Karpas-422 (cell line): ENCODE results near the gene CACNA1C. TPM values are rescaled to one million over a fixed set of nuclear protein-coding genes. Genes with fewer than 3 reads are reported as not detected.

Experiments
- DNase-seq: peaks from one replicate; pipeline ENCODE4 v3.0.0-alpha.2; 2015
- H2AFZ ChIP-seq: fragments of 200-600 bp; sonication (generic); 2 replicates; pipeline ENCODE4 v1.6.1; 2014; ENCODE audit warnings: antibody characterized with exemption, low read length, mixed read lengths
- H3K27ac ChIP-seq: fragments of 200-600 bp; sonication (generic); 2 replicates; pipeline ENCODE4 v1.5.1; 2014; ENCODE audit warnings: mild to moderate bottlenecking, low read length, moderate library complexity
- H3K27me3 ChIP-seq: fragments of 200-600 bp; sonication (generic); 2 replicates; pipeline ENCODE4 v1.6.1; 2014; ENCODE audit warnings: low read length, mixed read lengths
- H3K36me3 ChIP-seq: fragments of 200-600 bp; sonication (generic); 2 replicates; pipeline ENCODE4 v1.6.1; 2014; ENCODE audit warnings: low read length, mixed read lengths; ENCODE audit not compliant: insufficient read depth
- H3K4me1 ChIP-seq: fragments of 200-600 bp; sonication (generic); 2 replicates; pipeline ENCODE4 v1.6.1; 2014; ENCODE audit warnings: mild to moderate bottlenecking, low read length, mixed read lengths
- H3K4me2 ChIP-seq: fragments of 200-600 bp; sonication (generic); 2 replicates; pipeline ENCODE4 v1.6.1; 2014; ENCODE audit warnings: low read length, low read depth, mild to moderate bottlenecking; ENCODE audit not compliant: poor library complexity, severe bottlenecking
- H3K4me3 ChIP-seq: fragments of 200-600 bp; sonication (generic); 2 replicates; pipeline ENCODE4 v1.5.1; 2014; ENCODE audit warnings: mild to moderate bottlenecking, antibody characterized with exemption, low read length, mixed read lengths
- H3K79me2 ChIP-seq: fragments of 200-600 bp; sonication (generic); 2 replicates; pipeline ENCODE4 v1.6.1; 2014; ENCODE audit warnings: mild to moderate bottlenecking, low read length, mixed read lengths
- H3K9ac ChIP-seq: fragments of 200-600 bp; sonication (generic); 2 replicates; pipeline ENCODE4 v1.6.0; 2014; ENCODE audit warnings: low read length
- H3K9me2 ChIP-seq: fragments of 200-600 bp; sonication (generic), shearing (Covaris generic); replicated peaks from 2 replicates; pipeline ENCODE4 v1.6.0; 2014; ENCODE audit warnings: mild to moderate bottlenecking, low read length, moderate library complexity; ENCODE audit not compliant: insufficient read depth
- H3K9me3 ChIP-seq: fragments of 300-700, 200-600 bp; sonication (generic); 2 replicates; pipeline ENCODE4 v1.6.1; 2014; ENCODE audit warnings: low read length, mixed read lengths
- H4K20me1 ChIP-seq: fragments of 200-600 bp; sonication (generic); 2 replicates; pipeline ENCODE4 v1.6.1; 2014; ENCODE audit warnings: mild to moderate bottlenecking, antibody characterized with exemption, low read length, low read depth; ENCODE audit not compliant: insufficient read depth
- total RNA-seq: library from RNA; depleted of rRNA; stranded (reverse); fragments of >200 nt; shearing (Covaris generic); gene quantifications from 2 replicates; pipeline ENCODE4 v1.2.3, GENCODE V29; 2014; ENCODE audit warnings: low replicate concordance

The CACNA1C gene
- total RNA-seq, 1 experiment from 2014 or later = 0.11 TPM

DNA sequence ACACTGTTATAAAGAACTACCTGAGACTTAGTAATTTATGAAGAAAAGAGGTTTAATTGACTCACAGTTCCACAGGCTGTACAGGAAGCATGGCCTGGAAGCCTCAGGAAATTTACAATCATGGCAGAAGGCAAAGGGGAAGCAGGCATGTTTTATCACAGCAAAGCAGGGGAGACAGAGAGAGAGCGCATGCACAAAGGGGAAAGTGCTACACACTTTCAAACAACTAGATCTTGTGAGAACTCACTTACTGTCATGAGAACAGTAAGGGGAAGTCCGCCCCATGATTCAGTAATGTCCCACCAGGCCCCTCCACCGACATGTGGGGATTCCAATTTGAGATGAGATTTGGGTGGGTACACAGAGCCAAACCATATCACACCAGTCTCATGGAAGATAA is 313.9 kb downstream of the CACNA1C start:
- Histone ChIP-seq H3K9me3 (no peaks in the 10 kb centered on the region), H3K4me1 (no peaks in the 10 kb centered on the region), H3K9me2 (no peaks in the 10 kb centered on the region), H2AFZ (no peak overlapping the region), H3K4me2 (no peak overlapping the region), H3K9ac (no peak overlapping the region), H3K27ac (no peak overlapping the region), H3K79me2 (no peaks in the 10 kb centered on the region), H3K27me3 (no peaks in the 10 kb centered on the region), H3K36me3 (no peaks in the 10 kb centered on the region), H4K20me1 (no peaks in the 10 kb centered on the region), H3K4me3 (no peak overlapping the region)
- DNase-seq = no peak

DNA sequence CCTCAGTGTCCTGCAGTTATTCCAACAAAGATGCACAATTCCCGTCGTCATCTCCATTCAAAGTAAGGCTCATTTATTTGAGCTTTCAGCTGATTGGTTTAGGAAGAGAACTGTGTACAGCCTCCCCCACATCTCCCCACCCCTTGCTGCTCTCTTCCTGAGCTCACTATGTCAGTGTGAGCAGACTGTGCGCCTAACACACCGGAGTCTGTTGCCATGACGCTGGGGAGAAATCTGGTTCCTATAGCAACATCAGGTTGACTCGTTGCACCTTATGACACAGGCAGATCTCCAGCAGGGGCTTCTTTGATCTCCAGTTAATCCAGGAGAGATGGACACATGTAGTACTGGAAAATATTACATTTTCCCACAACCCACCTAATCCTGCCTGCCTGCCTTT is 319.4 kb downstream of the CACNA1C start:
- Histone ChIP-seq H3K27ac (no peak overlapping the region), H2AFZ (no peak overlapping the region), H3K4me1 (no peaks in the 10 kb centered on the region), H3K4me3 (no peak overlapping the region), H3K9me2 (no peaks in the 10 kb centered on the region), H3K79me2 (no peaks in the 10 kb centered on the region), H3K36me3 (no peaks in the 10 kb centered on the region), H3K9ac (no peak overlapping the region), H3K4me2 (no peak overlapping the region), H3K9me3 (no peaks in the 10 kb centered on the region), H3K27me3 (no peaks in the 10 kb centered on the region), H4K20me1 (no peaks in the 10 kb centered on the region)
- no peak for DNase-seq

DNA sequence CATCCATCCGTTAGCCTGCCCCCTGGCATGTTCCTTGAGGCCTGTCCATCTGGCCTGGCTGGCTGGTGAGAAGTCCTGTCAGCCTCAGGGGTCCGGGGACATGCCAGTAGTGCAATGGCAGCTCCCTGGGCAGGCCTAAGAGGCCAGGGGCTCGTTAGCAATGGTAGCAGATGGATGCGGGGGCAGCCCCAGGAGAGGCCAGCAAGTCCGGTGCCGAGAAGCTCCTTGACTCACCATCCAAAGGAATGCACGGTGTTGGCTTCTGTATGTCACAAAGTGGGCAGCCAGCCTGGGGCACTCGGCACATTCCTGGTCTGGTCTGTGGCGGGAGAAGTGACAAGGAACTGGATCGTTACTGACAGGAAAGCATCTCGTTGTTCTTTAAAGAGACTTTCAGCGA is 319.9 kb downstream of the CACNA1C start:
- Histone ChIP-seq H3K9me3 (no peaks in the 10 kb centered on the region), H2AFZ (no peak overlapping the region), H3K27ac (no peak overlapping the region), H3K4me1 (no peaks in the 10 kb centered on the region), H3K36me3 (no peaks in the 10 kb centered on the region), H3K9me2 (no peaks in the 10 kb centered on the region), H3K4me3 (no peak overlapping the region), H3K27me3 (no peaks in the 10 kb centered on the region), H3K79me2 (no peaks in the 10 kb centered on the region), H3K4me2 (no peak overlapping the region), H4K20me1 (no peaks in the 10 kb centered on the region), H3K9ac (no peak overlapping the region)
- no peak for DNase-seq

DNA sequence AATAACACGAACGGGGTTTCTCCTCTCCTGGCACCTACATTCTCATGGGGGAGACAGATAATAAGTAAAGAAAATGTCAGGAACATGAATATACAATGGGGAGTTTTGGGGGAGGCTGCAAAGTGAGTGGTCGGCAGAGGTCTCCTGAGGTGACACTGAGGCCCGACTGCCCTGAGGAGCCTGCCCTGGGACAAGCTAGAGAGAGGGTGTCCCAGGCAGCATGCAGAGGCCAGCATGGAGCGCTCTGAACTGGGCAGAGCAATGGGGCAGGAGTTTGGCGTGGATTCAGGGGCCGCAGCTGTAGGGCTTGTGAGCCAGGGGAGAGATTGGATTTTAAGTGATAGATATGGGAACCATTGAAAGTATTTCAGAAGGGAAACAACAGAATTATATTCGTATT is 320.5 kb downstream of the CACNA1C start:
- no peak for DNase-seq
- Histone ChIP-seq H3K9me3 (no peaks in the 10 kb centered on the region), H3K4me3 (no peak overlapping the region), H2AFZ (no peak overlapping the region), H3K9me2 (no peaks in the 10 kb centered on the region), H3K9ac (no peak overlapping the region), H3K4me1 (no peaks in the 10 kb centered on the region), H3K27ac (no peak overlapping the region), H3K36me3 (no peaks in the 10 kb centered on the region), H3K79me2 (no peaks in the 10 kb centered on the region), H4K20me1 (no peaks in the 10 kb centered on the region), H3K4me2 (no peak overlapping the region), H3K27me3 (no peaks in the 10 kb centered on the region)

DNA sequence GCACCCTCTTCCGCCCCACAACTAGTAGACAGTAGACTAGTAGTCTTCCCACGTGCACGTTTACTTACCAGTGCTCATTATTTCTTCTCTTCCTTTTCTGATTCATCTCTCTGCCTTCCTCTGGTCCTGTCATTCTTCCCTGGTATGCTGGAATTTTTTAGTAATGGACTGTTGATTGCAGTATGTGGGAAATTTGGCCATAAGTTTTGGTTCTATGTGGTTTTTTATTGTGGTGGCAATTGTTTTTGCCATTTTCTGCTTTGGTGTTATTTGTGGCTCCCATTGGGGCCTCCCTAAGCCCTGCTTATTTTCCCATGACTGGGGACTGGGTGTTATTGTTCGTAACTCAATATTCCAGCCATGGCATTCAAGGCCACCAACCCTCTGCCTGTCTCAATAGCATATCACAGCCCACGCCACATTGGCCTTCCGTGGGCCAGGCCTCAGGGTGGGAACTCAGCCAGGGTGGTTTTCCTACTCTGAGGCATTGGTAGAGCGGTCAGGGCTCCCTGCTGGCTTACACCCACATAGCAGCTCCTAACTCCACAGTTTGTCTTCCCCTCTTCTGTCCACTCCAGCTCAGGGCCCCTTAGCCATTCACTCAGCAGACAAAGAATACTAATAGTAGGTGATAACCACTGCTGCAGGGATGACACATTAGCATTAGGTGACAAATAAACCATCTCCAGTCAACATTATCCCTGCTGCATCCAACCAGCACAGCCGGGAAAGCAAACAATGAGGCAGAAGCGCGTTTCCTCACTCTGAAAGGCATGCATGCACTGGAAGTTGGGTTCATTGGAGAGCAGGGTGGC is 321.5 kb downstream of the CACNA1C start:
- Histone ChIP-seq H3K36me3 (no peaks in the 10 kb centered on the region), H3K4me1 (no peaks in the 10 kb centered on the region), H4K20me1 (no peaks in the 10 kb centered on the region), H3K9ac (no peak overlapping the region), H3K27me3 (no peaks in the 10 kb centered on the region), H2AFZ (no peak overlapping the region), H3K79me2 (no peaks in the 10 kb centered on the region), H3K9me3 (no peaks in the 10 kb centered on the region), H3K27ac (no peak overlapping the region), H3K4me3 (no peak overlapping the region), H3K9me2 (no peaks in the 10 kb centered on the region), H3K4me2 (no peak overlapping the region)
- no peak for DNase-seq

DNA sequence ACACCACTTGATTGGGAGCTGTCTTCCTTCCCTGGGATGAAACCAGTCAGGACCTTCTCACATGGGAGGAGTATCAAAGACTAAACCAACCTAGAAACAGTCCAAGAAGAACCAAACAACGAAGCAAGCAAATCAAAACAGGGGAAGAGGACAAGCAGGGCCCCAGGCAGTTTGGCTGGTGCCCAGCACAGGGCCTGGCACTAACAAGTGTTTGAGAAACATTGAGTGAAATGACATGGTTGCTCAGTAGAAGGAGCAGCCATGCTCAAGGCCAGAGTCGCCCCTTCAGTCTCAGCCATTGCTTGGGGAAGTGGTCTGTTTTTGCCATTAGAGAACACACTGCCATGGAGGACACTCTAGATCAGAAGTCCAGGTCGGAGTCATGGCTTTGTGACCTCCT is 323.1 kb downstream of the CACNA1C start:
- no peaks in the 10 kb centered on the region for H3K36me3 ChIP-seq
- no peaks in the 10 kb centered on the region for H3K9me3 ChIP-seq
- H3K4me3 ChIP-seq = no peak overlapping the region
- H3K27me3 ChIP-seq = no peaks in the 10 kb centered on the region
- no peak for DNase-seq
- H3K9ac ChIP-seq = no peak overlapping the region
- no peaks in the 10 kb centered on the region for H3K4me1 ChIP-seq
- H3K9me2 ChIP-seq = no peaks in the 10 kb centered on the region
- no peaks in the 10 kb centered on the region for H4K20me1 ChIP-seq
- H2AFZ ChIP-seq = no peak overlapping the region
- no peak overlapping the region for H3K4me2 ChIP-seq
- no peak overlapping the region for H3K27ac ChIP-seq
- no peaks in the 10 kb centered on the region for H3K79me2 ChIP-seq

DNA sequence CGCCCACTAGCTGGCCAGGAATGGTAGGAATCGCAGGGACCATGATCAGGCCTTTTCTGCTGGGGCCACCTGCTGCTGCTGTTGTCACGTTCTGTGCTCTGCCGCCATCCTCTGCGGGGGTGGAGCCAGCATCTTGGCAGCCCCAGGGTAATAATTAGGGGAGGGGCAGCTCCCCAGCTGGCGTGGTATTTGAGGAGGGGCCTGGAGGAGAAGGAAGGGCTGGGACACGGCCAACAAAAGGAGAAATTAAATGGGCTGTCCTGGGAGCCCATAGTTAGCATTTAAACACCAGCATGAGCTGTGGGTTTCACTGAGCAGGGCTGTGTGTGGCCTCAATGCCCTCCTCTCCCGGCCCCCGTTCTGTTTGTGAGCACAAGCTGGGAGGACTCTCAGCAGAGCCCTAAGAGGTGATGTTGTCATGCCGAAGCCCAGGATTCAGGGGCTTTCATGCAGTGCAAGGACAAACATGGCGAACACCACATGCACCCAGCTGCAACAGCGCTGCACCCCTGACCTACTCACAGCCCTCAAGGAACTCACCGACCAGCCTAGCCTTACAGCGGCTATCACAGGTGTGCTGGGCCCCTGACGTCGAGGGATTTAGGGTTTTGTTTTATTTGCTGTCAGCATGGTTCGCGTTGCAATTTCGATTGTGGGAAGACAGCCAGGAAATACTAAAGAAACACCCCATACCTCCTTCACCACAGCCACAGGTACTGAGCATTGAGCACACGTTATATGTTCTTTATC is 324.3 kb downstream of the CACNA1C start:
- DNase-seq = no peak
- Histone ChIP-seq H2AFZ (no peak overlapping the region), H3K4me3 (no peak overlapping the region), H3K4me2 (no peak overlapping the region), H3K9ac (no peak overlapping the region), H3K9me3 (no peaks in the 10 kb centered on the region), H3K36me3 (no peaks in the 10 kb centered on the region), H3K27me3 (no peaks in the 10 kb centered on the region), H3K79me2 (no peaks in the 10 kb centered on the region), H3K9me2 (no peaks in the 10 kb centered on the region), H4K20me1 (no peaks in the 10 kb centered on the region), H3K4me1 (no peaks in the 10 kb centered on the region), H3K27ac (no peak overlapping the region)

DNA sequence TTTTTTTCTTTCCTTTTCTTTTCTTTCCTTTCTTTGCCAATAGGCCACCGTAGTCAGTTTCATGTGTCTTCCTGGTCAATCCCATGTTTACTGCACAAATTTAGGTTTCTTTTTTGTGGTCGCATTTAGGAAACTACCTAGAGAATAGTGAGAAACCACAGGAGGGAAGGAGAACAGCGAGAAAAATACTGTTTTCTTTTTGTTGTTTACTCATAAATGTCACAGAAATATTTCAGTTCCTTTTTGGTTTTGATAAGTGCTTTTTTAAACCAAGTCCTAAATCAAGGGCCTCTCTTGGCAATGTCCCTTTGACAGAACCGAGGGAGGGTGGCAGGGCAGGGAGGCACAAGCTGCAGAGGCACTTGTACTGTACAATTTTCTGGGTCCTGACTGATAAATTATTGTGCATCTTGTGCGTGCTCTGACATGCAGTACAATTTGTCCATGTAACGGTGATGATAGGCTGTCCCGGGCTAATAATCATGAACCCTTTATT is 326.1 kb downstream of the CACNA1C start:
- H2AFZ ChIP-seq = no peak overlapping the region
- no peaks in the 10 kb centered on the region for H3K79me2 ChIP-seq
- H4K20me1 ChIP-seq = no peaks in the 10 kb centered on the region
- H3K27me3 ChIP-seq = no peaks in the 10 kb centered on the region
- no peaks in the 10 kb centered on the region for H3K9me2 ChIP-seq
- H3K36me3 ChIP-seq = no peaks in the 10 kb centered on the region
- no peak for DNase-seq
- H3K4me2 ChIP-seq = no peak overlapping the region
- no peak overlapping the region for H3K4me3 ChIP-seq
- no peaks in the 10 kb centered on the region for H3K9me3 ChIP-seq
- H3K4me1 ChIP-seq = no peaks in the 10 kb centered on the region
- H3K9ac ChIP-seq = no peak overlapping the region
- no peak overlapping the region for H3K27ac ChIP-seq
